Esophagus (tissue), 2 donors: ENCODE results near the gene SYNJ1. TPM values are rescaled to one million over a fixed set of nuclear protein-coding genes. Genes with fewer than 3 reads are reported as not detected.
A peak's percentile ranks its signal among the peaks of the same experiment; 100 is the strongest.
"Not testable (repeated sequence)": the region's sequence is repeated elsewhere in the genome, so short reads cannot be mapped to it uniquely, and the experiment has no call there.

ENCODE experiments used
- H3K27ac ChIP-seq, 2 donors: one replicate each; pipeline ENCODE4 v1.5.1; 2013; ENCODE audit warnings: low read depth in 2 of 2, mild to moderate bottlenecking in 2 of 2, inconsistent platforms in 1 of 2, low read length in 1 of 2, moderate library complexity in 1 of 2
- H3K27me3 ChIP-seq, 2 donors: one replicate each; pipeline ENCODE4 v1.6.1; 2013; ENCODE audit warnings: low read length in 2 of 2, control low read depth in 1 of 2, mild to moderate bottlenecking in 1 of 2; ENCODE audit not compliant: insufficient read depth in 2 of 2, control insufficient read depth in 1 of 2
- H3K36me3 ChIP-seq, 2 donors: one replicate each; pipeline ENCODE4 v1.6.1; 2013; ENCODE audit warnings: low read length in 1 of 2; ENCODE audit not compliant: control insufficient read depth in 2 of 2, insufficient read depth in 2 of 2
- H3K4me1 ChIP-seq, 2 donors: one replicate each; pipeline ENCODE4 v1.6.1; 2013; ENCODE audit warnings: low read length in 1 of 2; ENCODE audit not compliant: control insufficient read depth in 2 of 2, insufficient read depth in 2 of 2
- H3K4me3 ChIP-seq, 2 donors: one replicate each; pipeline ENCODE4 v1.5.1; 2013; ENCODE audit warnings: low read length in 2 of 2, mild to moderate bottlenecking in 2 of 2, low read depth in 1 of 2, moderate library complexity in 1 of 2
- H3K9me3 ChIP-seq, 2 donors: one replicate each; pipeline ENCODE4 v1.6.1; 2013; ENCODE audit warnings: mild to moderate bottlenecking in 2 of 2, low read depth in 1 of 2, low read length in 1 of 2, moderate library complexity in 1 of 2; ENCODE audit not compliant: control insufficient read depth in 2 of 2, insufficient read depth in 1 of 2
- WGBS, 2 donors: extraction: QIAGEN DNeasy Blood & Tissue Kit; methylation state at CpG; one replicate each; pipeline ENCODE4 v1.1.7; 2013; 5-methylcytosine and 5-hydroxymethylcytosine counted together
- polyA plus RNA-seq, 2 donors: library from polyadenylated mRNA; stranded (reverse); fragments of 200-250 nt; gene quantifications; one replicate each; pipeline ENCODE4 v1.2.3, GENCODE V29; 2013
- donor health status: healthy with polysubstance abuse.
- donor health status: Bipolar disorder and iron deficiency.

The SYNJ1 gene
- polyA plus RNA-seq, 2 donors: 2.3 to 3.8 TPM

DNA sequence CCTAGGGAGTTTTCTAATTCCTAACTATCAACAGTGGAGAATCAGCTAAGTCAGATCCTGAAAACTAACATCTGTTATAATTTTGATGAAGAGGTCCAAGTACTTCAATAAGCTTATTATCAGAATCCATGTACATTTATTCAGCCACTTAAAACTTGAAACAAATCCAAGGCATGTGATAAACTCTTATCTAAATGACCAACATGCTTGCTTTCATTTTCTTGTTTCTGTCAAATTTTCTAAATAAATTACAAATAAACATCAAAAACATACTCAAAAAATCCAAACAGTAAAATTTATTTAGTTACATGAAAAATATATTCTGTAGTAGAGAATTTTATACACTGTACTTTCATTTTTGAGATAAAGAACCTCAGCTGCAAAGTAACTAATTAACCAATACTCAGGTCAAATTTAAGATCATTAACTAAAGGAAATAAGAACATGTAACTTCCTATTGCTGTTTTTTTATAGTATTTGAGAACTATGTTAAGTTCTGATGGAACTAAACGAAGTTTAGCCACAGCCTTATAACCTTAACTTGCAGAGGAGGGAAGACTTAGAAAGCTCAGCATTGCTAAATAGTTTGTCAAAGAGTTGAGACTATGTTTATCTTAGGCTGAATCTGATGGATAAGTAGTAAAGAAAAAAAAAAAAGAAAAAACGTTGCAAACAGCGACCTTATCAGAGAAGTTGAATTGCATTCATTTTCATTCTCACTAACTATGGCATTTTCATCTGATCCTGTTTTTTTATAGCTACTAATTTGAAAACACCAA, 44.9 kb downstream of the SYNJ1 start:
- Histone ChIP-seq H3K4me1 (no peaks in the 10 kb centered on the region), H3K27ac (no peak overlapping the region), H3K27me3 (no peaks in the 10 kb centered on the region), H3K36me3 (peaks cover 0 to 3% of the 10 kb centered on the region in 2 donors), H3K4me3 (no peak overlapping the region), H3K9me3 (no peaks in the 10 kb centered on the region)
- 38 to 59% methylated on average over 3 of the region's 3 CpGs for WGBS, 2 donors

DNA sequence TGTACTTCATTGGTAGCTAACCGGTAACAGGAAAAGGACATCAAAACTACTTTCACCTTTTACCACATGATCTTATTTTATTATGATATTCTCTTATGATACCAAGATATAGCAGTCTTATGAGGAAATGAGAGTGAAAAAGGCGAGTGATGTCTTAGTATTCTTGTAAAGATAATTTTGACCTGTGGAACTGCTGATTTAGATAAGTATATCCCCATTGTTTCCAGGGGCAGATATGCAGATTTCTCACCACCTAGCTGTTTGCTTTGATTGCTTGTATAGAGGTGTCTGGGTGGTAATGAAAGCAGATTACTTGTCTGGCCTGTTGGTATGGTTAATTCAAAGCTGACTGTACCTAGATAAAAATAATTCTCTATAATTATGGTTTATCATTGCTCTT, 53.1 kb downstream of the SYNJ1 start:
- no peaks in the 10 kb centered on the region for H3K9me3 ChIP-seq
- no peaks in the 10 kb centered on the region for H3K27me3 ChIP-seq
- 80 to 92% methylated on average over 2 of the region's 2 CpGs for WGBS, 2 donors
- no peak overlapping the region for H3K4me3 ChIP-seq
- H3K4me1 ChIP-seq: no peaks in the 10 kb centered on the region
- H3K27ac ChIP-seq: no peak overlapping the region
- H3K36me3 ChIP-seq: peaks cover 0 to 2% of the 10 kb centered on the region in 2 donors

DNA sequence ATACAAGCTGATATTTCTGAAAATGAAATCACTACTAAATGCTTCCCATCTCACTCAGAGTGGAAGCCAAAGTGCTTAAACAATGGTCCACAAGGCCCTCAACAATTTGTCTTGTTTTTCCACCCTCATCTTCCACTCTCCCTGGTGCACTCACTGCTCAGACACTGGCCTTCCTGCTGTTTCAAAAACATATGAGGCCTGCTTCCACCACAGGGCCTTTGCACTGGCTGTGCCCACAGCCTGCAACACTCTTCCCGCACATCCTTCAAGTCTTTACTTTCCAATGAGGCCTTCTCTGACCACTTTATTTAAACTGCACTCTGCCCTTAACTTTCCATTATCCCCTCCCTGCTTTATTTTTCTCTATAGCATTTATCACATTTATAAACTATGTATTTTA, 53.8 kb downstream of the SYNJ1 start:
- peaks cover 0 to 2% of the 10 kb centered on the region in 2 donors for H3K36me3 ChIP-seq
- no peak overlapping the region for H3K4me3 ChIP-seq
- H3K9me3 ChIP-seq: no peaks in the 10 kb centered on the region
- no peak overlapping the region for H3K27ac ChIP-seq
- H3K4me1 ChIP-seq: no peaks in the 10 kb centered on the region
- 97 to 99% methylated on average over 1 of the region's 1 CpG for WGBS, 2 donors
- no peaks in the 10 kb centered on the region for H3K27me3 ChIP-seq

DNA sequence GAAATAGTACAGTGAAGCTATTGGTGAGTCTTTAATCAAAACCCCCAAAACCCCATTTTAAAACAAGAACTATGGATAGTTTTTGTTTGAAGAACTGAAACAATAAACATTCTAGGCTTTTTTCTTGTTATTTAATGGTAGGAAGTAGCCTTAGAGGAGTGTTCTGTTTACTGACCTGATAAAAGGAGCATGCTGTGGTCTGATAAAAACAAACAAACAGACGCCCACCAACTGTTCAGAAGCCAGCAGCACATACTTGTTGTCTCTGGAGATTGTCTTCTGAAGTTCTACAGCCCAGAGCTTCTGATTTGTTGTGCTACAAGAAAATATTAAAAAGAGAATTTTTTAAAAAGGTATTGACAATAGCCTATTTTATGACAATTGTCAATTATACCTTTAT, 61.6 kb downstream of the SYNJ1 start:
- Histone ChIP-seq H3K27ac (no peak overlapping the region), H3K4me3 (no peak overlapping the region), H3K36me3 (peaks cover 4 to 8% of the 10 kb centered on the region in 2 donors), H3K27me3 (no peaks in the 10 kb centered on the region), H3K9me3 (peaks cover 0 to 4% of the 10 kb centered on the region in 2 donors), H3K4me1 (no peaks in the 10 kb centered on the region)
- 81 to 96% methylated on average over 1 of the region's 1 CpG for WGBS, 2 donors

DNA sequence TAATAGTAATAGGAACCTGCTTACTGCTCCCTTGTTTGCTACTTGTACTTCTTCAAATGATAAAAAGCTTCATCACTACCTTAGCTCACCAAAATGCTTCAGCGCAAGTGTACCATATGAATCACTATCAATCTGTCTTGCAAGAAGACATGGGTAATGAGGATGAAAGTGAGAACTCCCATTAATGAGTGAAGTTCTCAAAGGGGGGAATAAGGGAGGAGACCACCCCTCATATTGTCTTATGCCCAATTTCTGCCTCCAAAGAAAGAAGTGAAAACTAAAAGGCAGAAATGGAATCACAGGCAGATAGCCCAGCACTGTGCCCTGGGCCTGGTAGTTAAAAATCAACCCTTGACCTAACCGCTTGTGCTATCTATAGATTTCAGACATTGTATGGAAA, 63.7 kb downstream of the SYNJ1 start:
- not testable (repeated sequence) for H3K27ac ChIP-seq, H3K36me3 ChIP-seq, H3K4me1 ChIP-seq, H3K27me3 ChIP-seq, H3K4me3 ChIP-seq, H3K9me3 ChIP-seq
- 100% methylated on average over 2 of the region's 2 CpGs for WGBS, 2 donors

DNA sequence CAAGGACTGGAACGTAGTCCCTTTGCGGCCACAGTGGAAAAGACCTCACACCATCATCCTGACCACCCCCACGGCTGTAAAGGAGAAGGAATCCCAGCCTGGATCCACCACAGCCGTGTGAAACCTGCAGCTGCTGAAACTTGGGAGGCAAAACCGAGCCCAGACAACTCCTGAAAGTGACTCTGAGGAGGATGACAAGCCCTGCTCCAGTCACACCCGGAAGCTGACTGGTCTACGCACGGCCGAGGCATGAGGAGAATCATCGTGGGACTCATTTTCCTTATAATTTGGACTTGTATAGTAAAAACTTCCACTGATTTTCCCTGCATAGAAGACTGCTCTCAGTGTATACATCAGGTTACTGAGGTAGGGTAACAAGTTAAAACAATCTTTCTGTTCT, 65.8 kb downstream of the SYNJ1 start:
- Histone ChIP-seq H3K27ac (peak overlapping the region in 1 of 2 donors; percentile 31), H3K36me3 (peaks cover 8 to 14% of the 10 kb centered on the region in 2 donors)
- H3K4me3 ChIP-seq, H3K27me3 ChIP-seq, H3K9me3 ChIP-seq, H3K4me1 ChIP-seq: not testable (repeated sequence)
- WGBS, 2 donors: 88 to 90% methylated on average over 10 of the region's 10 CpGs

DNA sequence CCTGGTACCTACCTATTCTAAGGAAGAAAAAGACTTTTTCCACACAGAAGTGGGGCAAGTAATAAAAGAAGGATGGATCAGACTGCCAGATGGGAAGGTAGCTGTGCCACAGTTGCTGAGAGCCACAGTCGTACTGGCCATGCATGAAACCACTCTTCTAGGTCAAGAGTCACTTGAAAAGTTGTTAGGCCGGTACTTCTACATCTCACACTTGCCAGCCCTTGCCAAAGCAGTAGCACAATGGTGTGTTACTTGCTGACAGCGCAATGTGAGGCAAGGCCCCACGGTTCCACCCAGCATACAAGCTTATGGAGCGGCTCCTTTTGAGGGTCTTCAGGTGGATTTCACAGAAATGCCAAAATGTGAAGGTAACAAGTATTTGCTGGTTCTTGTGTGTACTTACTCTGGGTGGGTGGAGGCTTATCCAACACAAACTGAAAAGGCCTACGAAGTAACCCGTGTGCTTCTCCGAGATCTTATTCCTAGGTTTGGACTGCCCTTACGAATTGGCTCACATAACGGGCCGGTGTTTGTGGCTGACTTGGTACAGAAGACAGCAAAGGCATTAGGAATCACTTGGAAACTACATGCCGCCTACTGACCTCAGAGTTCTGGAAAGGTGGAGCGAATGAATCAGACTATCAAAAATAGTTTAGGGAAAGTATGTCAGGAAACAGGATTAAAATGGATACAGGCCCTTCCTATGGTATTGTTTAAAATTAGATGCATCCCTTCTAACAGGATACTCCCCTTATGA, 66.6 kb downstream of the SYNJ1 start:
- 91 to 94% methylated on average over 13 of the region's 13 CpGs for WGBS, 2 donors
- H3K27me3 ChIP-seq, H3K9me3 ChIP-seq, H3K4me3 ChIP-seq, H3K4me1 ChIP-seq: not testable (repeated sequence)
- Histone ChIP-seq H3K36me3 (peaks cover 8 to 15% of the 10 kb centered on the region in 2 donors), H3K27ac (peak overlapping the region in 1 of 2 donors; percentile 31)

DNA sequence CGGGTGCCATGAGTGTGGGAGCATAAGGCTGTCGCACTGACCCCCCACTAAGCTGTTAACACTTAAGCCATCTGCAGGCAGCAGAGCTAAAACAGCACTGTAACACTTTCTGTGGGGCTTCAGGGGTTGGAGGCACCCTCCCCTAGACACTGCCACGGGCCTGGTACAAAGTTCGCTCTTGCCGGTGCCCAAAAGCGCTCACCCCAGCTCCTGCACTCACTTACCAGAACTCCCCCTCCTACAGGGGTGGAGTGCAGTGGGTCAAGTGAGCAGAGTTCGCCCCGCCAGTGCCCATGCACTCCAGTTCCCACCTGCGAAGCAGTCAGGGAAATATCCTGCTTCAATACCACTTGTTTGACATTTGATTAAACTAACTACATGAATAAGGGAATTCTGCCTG, 69.3 kb downstream of the SYNJ1 start:
- H3K27me3 ChIP-seq: no peaks in the 10 kb centered on the region
- no peak overlapping the region for H3K4me3 ChIP-seq
- 96% methylated on average over 9 of the region's 9 CpGs for WGBS, 2 donors
- H3K36me3 ChIP-seq: peaks cover 0 to 15% of the 10 kb centered on the region in 2 donors
- H3K9me3 ChIP-seq: no peaks in the 10 kb centered on the region
- no peak overlapping the region for H3K27ac ChIP-seq
- H3K4me1 ChIP-seq: no peaks in the 10 kb centered on the region

DNA sequence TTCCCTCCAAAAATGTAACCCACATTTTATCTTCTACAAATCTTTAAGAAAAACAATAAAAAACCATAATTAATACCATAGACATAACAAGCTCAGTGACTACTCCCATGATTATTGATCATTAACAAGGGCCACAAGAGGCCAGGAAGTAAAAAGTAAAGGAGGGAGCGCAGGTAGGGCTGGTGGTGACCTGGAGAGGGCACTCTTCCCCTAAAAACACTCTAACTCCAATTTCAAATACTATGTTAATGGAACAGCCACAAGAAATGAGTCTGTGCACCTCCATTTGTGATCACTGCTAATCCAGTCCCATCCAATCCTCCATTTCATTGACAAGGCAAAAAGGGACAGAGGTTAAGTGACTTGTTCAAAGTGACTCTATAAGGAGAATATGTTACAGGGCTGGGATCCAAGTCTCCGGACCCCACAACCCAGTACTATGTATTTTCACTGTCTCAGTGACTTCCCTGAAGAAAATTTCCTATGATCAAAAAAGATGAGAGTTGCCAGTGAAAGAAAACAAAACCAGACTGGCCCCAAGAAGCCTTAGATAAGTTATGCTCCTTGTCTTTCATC, 74.4 kb downstream of the SYNJ1 start:
- no peak overlapping the region for H3K27ac ChIP-seq
- no peaks in the 10 kb centered on the region for H3K27me3 ChIP-seq
- peaks cover 0 to 9% of the 10 kb centered on the region in 2 donors for H3K36me3 ChIP-seq
- 79 to 96% methylated on average over 2 of the region's 2 CpGs for WGBS, 2 donors
- no peak overlapping the region for H3K4me3 ChIP-seq
- H3K9me3 ChIP-seq: no peaks in the 10 kb centered on the region
- H3K4me1 ChIP-seq: no peaks in the 10 kb centered on the region
